GM19455 (cell line): Measurements from ENCODE around the gene SYK.

Experiments used
- ATAC-seq: cut with Tn5 transposase; IDR thresholded peaks from one replicate; pipeline ENCODE4 v1.9.1; 2021; ENCODE audit not compliant: unreplicated experiment

The SYK gene

GRCh38 chr9:90901933-90902332 lies 100.3 kb downstream of the SYK start:
- ATAC-seq, result no peak

GRCh38 chr9:90903766-90904424 lies 102.3 kb downstream of the SYK start:
- no peak for ATAC-seq

GRCh38 chr9:90904706-90905478 lies 103.3 kb downstream of the SYK start:
- no peak for ATAC-seq

- no peak for ATAC-seq
Observed at GRCh38 chr9:90905822-90906221, 104.2 kb downstream of the SYK start.

- no peak for ATAC-seq
Observed at GRCh38 chr9:90906316-90907055, 104.9 kb downstream of the SYK start.

- no peak for ATAC-seq
Observed at GRCh38 chr9:90907056-90907445, 105.4 kb downstream of the SYK start.

- no peak for ATAC-seq
Observed at GRCh38 chr9:90907790-90908189, 106.2 kb downstream of the SYK start.

- ATAC-seq, result no peak
Observed at GRCh38 chr9:90909225-90909624, 107.6 kb downstream of the SYK start.

GRCh38 chr9:90909747-90910283 lies 108.2 kb downstream of the SYK start:
- no peak for ATAC-seq

- no peak for ATAC-seq
Observed at GRCh38 chr9:90914196-90914595, 112.6 kb downstream of the SYK start.

GRCh38 chr9:90914868-90915483 lies 113.4 kb downstream of the SYK start:
- peak; percentile 88 for ATAC-seq

GRCh38 chr9:90915693-90916092 lies 114.1 kb downstream of the SYK start:
- ATAC-seq, result no peak

- no peak for ATAC-seq
Observed at GRCh38 chr9:90916147-90916734, 114.6 kb downstream of the SYK start.

GRCh38 chr9:90919883-90920282 lies 118.3 kb downstream of the SYK start:
- no peak for ATAC-seq

GRCh38 chr9:90921104-90921503 lies 119.5 kb downstream of the SYK start:
- no peak for ATAC-seq

- ATAC-seq, result no peak
Observed at GRCh38 chr9:90921969-90922368, 120.3 kb downstream of the SYK start.

- ATAC-seq, result no peak
Observed at GRCh38 chr9:90925581-90926257, 124.1 kb downstream of the SYK start.

- ATAC-seq, result no peak
Observed at GRCh38 chr9:90926936-90927335, 125.3 kb downstream of the SYK start.

- no peak for ATAC-seq
Observed at GRCh38 chr9:90927496-90927895, 125.9 kb downstream of the SYK start.

GRCh38 chr9:90929626-90930025 lies 128.0 kb downstream of the SYK start:
- no peak for ATAC-seq
